Loucy (cell line): Measurements from ENCODE around the gene KIF3C.

Source experiments
- H2AFZ ChIP-seq: fragments of 200-600 bp; sonication (generic); 2 replicates; pipeline ENCODE4 v1.6.0; 2016; ENCODE audit warnings: antibody characterized with exemption, mild to moderate bottlenecking, low read length, moderate library complexity
- H3F3A ChIP-seq: fragments of 200-600 bp; 2 replicates; pipeline ENCODE4 v1.6.0; 2016; ENCODE audit warnings: antibody characterized with exemption, low read depth, mild to moderate bottlenecking
- H3K27me3 ChIP-seq: fragments of 200-600 bp; sonication (generic); 2 replicates; pipeline ENCODE4 v1.6.1; 2014; ENCODE audit warnings: low read length, mild to moderate bottlenecking; ENCODE audit not compliant: insufficient read depth, poor library complexity, severe bottlenecking
- H3K36me3 ChIP-seq: fragments of 200-600 bp; sonication (generic); 2 replicates; pipeline ENCODE4 v1.6.1; 2016; ENCODE audit warnings: low read length; ENCODE audit not compliant: insufficient read depth
- H3K4me1 ChIP-seq: fragments of 200-600 bp; sonication (generic); 2 replicates; pipeline ENCODE4 v1.5.1; 2014; ENCODE audit warnings: low read length, mild to moderate bottlenecking; ENCODE audit not compliant: insufficient read depth, poor library complexity, severe bottlenecking
- H3K4me2 ChIP-seq: fragments of 200-600 bp; sonication (generic); 2 replicates; pipeline ENCODE4 v1.6.0; 2014; ENCODE audit warnings: antibody characterized with exemption, low read length, low read depth, mild to moderate bottlenecking; ENCODE audit not compliant: poor library complexity, severe bottlenecking
- H3K4me3 ChIP-seq: fragments of 200-600 bp; sonication (generic); 2 replicates; pipeline ENCODE4 v1.5.1; 2014; ENCODE audit warnings: low read length, mild to moderate bottlenecking, mixed read lengths; ENCODE audit not compliant: poor library complexity, severe bottlenecking
- H3K79me2 ChIP-seq: fragments of 200-600 bp; sonication (generic); 2 replicates; pipeline ENCODE4 v1.6.1; 2014; ENCODE audit warnings: low read length; ENCODE audit not compliant: insufficient read depth
- H3K9ac ChIP-seq: fragments of 200-600 bp; sonication (generic); 2 replicates; pipeline ENCODE4 v1.6.0; 2014; ENCODE audit warnings: mild to moderate bottlenecking, low read depth, low read length, moderate library complexity; ENCODE audit not compliant: poor library complexity, severe bottlenecking
- H3K9me2 ChIP-seq: fragments of 200-600 bp; sonication (generic); replicated peaks from 2 replicates; pipeline ENCODE4 v1.6.1; 2016; ENCODE audit warnings: low read depth, low read length, mixed read lengths
- H3K9me3 ChIP-seq: fragments of 200-600 bp; sonication (generic); 2 replicates; pipeline ENCODE4 v1.6.1; 2014; ENCODE audit warnings: mild to moderate bottlenecking, antibody characterized with exemption, low read length, low read depth; ENCODE audit not compliant: insufficient read depth
- H4K20me1 ChIP-seq: fragments of 200-600 bp; sonication (generic); 2 replicates; pipeline ENCODE4 v1.6.0; 2014; ENCODE audit warnings: antibody characterized with exemption, low read length, mild to moderate bottlenecking; ENCODE audit not compliant: insufficient read depth, poor library complexity, severe bottlenecking
- CTCF ChIP-seq: fragments of 200-600 bp; sonication (generic); conservative IDR thresholded peaks from 2 replicates; pipeline ENCODE4 v1.5.1; 2014; ENCODE audit warnings: mild to moderate bottlenecking, antibody characterized with exemption, low read length
- EZH2phosphoT487 ChIP-seq: fragments of 200-600 bp; IDR thresholded peaks from 2 replicates; pipeline ENCODE4 v1.6.1; 2018; ENCODE audit warnings: antibody characterized with exemption, mild to moderate bottlenecking, moderate library complexity, borderline replicate concordance

The KIF3C gene

GRCh38 chr2:25988134-25988533 is 5.8 kb upstream of the KIF3C start:
- no peaks in the 10 kb centered on the region for H3F3A ChIP-seq
- H3K9ac ChIP-seq, result no peak overlapping the region
- no peaks in the 10 kb centered on the region for H3K9me3 ChIP-seq
- no peak overlapping the region for H3K4me3 ChIP-seq
- H3K4me1 ChIP-seq, result no peaks in the 10 kb centered on the region
- H3K79me2 ChIP-seq, result no peaks in the 10 kb centered on the region
- no peaks in the 10 kb centered on the region for H3K27me3 ChIP-seq
- no peak overlapping the region for H3K4me2 ChIP-seq
- no peaks in the 10 kb centered on the region for H3K36me3 ChIP-seq
- no peak overlapping the region for H2AFZ ChIP-seq
- TF ChIP-seq EZH2phosphoT487, result no peak
- TF ChIP-seq CTCF, result no peak
- no peaks in the 10 kb centered on the region for H3K9me2 ChIP-seq
- no peaks in the 10 kb centered on the region for H4K20me1 ChIP-seq

DNA sequence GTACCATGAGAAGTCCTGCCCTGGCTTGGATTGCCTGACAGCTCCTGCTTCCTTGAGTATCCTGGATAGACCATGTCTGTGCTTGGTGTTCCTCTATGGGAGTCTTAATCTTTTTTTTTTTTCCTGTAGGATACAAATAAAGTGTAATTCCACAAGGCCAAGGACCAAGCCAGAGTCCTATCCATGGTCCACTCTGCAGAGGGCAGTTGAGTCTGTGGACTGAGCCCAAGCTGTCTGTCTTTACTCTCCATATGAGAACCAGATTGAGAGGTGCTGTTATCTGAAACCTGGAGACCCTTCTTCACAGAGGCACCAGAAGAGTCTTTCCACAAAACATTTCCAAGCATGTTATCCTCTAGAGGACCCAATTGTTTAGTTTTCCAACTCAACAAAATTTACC is 1.4 kb upstream of the KIF3C start:
- peak overlapping the region; percentile 41 for H2AFZ ChIP-seq
- no peak for TF ChIP-seq EZH2phosphoT487
- no peak for TF ChIP-seq CTCF
- no peak overlapping the region for H3K4me2 ChIP-seq
- peaks cover 12% of the 10 kb centered on the region; the same call in 1 of the 2 replicates for H3K79me2 ChIP-seq
- no peaks in the 10 kb centered on the region for H3F3A ChIP-seq
- no peaks in the 10 kb centered on the region for H4K20me1 ChIP-seq
- H3K4me1 ChIP-seq, result peaks cover 34% of the 10 kb centered on the region
- H3K9ac ChIP-seq, result no peak overlapping the region
- H3K36me3 ChIP-seq, result no peaks in the 10 kb centered on the region
- no peaks in the 10 kb centered on the region for H3K9me2 ChIP-seq
- no peak overlapping the region for H3K4me3 ChIP-seq
- H3K9me3 ChIP-seq, result no peaks in the 10 kb centered on the region
- no peaks in the 10 kb centered on the region for H3K27me3 ChIP-seq

DNA sequence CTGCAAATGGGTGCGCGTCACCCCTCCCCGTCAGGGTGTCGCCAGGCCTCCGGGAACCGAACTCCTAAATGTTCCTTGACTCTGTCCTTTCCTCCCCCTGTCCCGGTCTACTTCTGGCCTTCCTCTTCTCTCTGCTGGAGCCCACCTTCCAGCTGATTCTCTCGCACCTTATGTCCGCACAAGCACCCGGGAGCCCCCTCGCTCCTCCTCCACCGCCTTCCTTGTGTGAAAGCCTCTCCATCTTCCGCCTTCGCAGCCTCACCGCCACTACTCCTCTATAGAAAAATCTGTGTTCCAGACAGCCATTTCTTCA is 627 bp upstream of the KIF3C start:
- Histone ChIP-seq H3K9me2 (no peaks in the 10 kb centered on the region), H2AFZ (peak overlapping the region; percentile 100), H3K36me3 (no peaks in the 10 kb centered on the region), H4K20me1 (no peaks in the 10 kb centered on the region), H3K9me3 (no peaks in the 10 kb centered on the region), H3K9ac (peak overlapping the region; percentile 79), H3K4me2 (peak overlapping the region; percentile 86), H3K4me3 (peak overlapping the region; percentile 97), H3K27me3 (no peaks in the 10 kb centered on the region), H3K79me2 (peaks cover 12% of the 10 kb centered on the region; the same call in 1 of the 2 replicates), H3K4me1 (peaks cover 42% of the 10 kb centered on the region), H3F3A (no peaks in the 10 kb centered on the region)
- TF ChIP-seq CTCF (no peak), EZH2phosphoT487 (no peak)
